ENCODE results near the gene DIS3L2.

Gene DIS3L2

DNA sequence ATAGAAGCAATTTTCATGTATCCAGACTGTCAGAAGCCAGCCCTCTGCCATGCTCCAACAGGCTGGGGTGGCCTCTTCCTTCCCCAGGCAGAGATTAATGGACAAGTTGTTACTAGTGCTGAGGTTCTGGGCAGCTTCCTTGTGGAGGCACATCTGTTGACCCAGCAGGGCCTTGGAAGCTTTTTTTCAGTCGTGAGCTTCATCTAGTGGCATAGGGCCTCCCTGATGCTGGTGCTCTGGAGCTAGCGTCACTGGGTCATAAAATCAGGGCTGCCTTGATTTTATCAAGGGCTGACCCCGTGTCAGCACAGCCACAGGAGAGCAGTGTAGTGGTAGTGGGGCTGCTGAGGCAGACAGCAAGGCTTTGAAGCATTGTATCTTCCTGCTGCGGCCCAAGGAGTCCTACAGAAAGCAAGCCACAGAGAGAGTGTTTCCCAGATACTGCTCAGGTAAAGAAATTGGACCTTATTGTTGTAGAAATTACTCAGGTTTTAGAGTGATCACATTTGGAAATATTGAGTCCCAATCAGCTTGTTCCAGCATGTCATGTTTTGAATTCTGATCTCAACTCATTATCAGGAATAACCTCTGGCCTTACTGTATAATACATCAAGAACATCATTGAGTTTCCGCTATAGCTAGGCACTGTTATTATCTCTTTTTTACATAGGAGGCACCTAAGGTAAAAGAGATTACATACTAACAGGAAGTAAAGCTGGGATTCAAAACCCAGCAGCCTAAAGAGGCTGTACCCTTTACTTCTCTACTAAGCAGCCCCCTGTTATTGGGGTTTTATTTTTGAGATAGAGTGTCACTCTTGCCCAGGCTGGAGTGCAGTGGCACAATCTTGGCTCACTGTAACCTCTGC, 324.7 kb downstream of the DIS3L2 start:
- TF ChIP-seq, protein P1, sequence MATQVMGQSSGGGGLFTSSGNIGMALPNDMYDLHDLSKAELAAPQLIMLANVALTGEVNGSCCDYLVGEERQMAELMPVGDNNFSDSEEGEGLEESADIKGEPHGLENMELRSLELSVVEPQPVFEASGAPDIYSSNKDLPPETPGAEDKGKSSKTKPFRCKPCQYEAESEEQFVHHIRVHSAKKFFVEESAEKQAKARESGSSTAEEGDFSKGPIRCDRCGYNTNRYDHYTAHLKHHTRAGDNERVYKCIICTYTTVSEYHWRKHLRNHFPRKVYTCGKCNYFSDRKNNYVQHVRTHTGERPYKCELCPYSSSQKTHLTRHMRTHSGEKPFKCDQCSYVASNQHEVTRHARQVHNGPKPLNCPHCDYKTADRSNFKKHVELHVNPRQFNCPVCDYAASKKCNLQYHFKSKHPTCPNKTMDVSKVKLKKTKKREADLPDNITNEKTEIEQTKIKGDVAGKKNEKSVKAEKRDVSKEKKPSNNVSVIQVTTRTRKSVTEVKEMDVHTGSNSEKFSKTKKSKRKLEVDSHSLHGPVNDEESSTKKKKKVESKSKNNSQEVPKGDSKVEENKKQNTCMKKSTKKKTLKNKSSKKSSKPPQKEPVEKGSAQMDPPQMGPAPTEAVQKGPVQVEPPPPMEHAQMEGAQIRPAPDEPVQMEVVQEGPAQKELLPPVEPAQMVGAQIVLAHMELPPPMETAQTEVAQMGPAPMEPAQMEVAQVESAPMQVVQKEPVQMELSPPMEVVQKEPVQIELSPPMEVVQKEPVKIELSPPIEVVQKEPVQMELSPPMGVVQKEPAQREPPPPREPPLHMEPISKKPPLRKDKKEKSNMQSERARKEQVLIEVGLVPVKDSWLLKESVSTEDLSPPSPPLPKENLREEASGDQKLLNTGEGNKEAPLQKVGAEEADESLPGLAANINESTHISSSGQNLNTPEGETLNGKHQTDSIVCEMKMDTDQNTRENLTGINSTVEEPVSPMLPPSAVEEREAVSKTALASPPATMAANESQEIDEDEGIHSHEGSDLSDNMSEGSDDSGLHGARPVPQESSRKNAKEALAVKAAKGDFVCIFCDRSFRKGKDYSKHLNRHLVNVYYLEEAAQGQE (IDR thresholded peaks at IDR 0.05; ENCODE audit: insufficient read depth in 1 of 2, low read depth in 2 of 2, low read length in 2 of 2), result no peak
- TF ChIP-seq FOXP2 (optimal IDR thresholded peaks at IDR 0.05; ENCODE audit: borderline replicate concordance, extremely low read depth, extremely low read length, insufficient read depth), result no peak
- TF ChIP-seq POLR2AphosphoS5 (IDR thresholded peaks at IDR 0.05; ENCODE audit: low read depth, low read length), result no peak
- no peak for TF ChIP-seq TAF1 (IDR thresholded peaks at IDR 0.05; ENCODE audit: borderline replicate concordance, insufficient read depth, low read length)
- no peak for TF ChIP-seq SIN3A (IDR thresholded peaks at IDR 0.05; ENCODE audit: borderline replicate concordance, insufficient read depth, low read length)

DNA sequence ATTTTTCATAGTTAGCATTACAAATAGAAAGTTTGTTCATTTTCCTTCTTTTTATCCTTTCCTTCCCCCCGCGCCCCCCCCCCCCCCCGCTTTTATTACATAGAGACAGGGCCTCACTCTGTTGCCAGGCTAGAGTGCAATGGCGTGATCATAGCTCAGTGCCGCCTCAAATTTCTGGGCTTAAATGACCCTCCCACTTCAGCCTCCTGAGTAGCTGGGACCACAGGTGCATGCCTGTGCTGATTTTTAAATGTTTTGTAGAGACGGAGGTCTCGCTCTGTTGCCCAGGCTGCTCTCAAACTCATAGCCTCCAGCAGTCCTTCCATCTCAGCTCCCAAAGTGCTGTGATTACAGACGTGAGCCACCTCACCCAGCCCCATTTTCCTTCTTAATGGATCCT, 325.8 kb downstream of the DIS3L2 start:
- TF ChIP-seq FOXP2 (optimal IDR thresholded peaks at IDR 0.05; ENCODE audit: borderline replicate concordance, extremely low read depth, extremely low read length, insufficient read depth), result no peak
- TF ChIP-seq POLR2AphosphoS5 (IDR thresholded peaks at IDR 0.05; ENCODE audit: low read depth, low read length), result no peak
- TF ChIP-seq TAF1 (IDR thresholded peaks at IDR 0.05; ENCODE audit: borderline replicate concordance, insufficient read depth, low read length), result no peak
- no peak for TF ChIP-seq SIN3A (IDR thresholded peaks at IDR 0.05; ENCODE audit: borderline replicate concordance, insufficient read depth, low read length)
- TF ChIP-seq, protein P1 (IDR thresholded peaks at IDR 0.05; ENCODE audit: insufficient read depth in 1 of 2, low read depth in 2 of 2, low read length in 2 of 2), result no peak

DNA sequence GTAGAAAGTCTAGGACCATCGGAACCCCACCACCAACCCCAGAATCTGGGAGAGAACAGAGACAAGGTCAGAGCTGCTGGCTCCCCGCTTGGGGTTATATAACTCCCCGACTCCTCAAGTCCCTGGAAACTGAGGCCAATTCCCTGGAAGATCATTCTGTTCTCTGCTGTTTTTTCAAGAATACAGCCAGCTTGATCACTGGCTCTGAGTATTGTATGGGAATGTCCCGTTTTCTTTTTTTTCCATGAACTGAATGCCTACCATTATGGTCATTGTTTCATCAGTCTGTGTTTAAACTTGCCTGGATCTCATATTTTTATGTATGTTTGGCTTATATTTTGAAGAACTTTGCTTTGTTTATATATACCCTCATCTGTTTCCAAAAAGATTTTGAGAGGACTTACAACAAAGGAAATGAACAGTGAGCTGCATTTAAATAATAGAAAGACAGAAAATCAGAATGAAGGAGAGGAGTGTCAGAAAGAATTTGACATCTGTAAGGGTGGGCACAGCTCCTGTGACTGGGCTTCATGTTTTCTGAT, 327.0 kb downstream of the DIS3L2 start:
- TF ChIP-seq FOXP2 (optimal IDR thresholded peaks at IDR 0.05; ENCODE audit: borderline replicate concordance, extremely low read depth, extremely low read length, insufficient read depth), result no peak
- TF ChIP-seq SIN3A (IDR thresholded peaks at IDR 0.05; ENCODE audit: borderline replicate concordance, insufficient read depth, low read length), result no peak
- no peak for TF ChIP-seq TAF1 (IDR thresholded peaks at IDR 0.05; ENCODE audit: borderline replicate concordance, insufficient read depth, low read length)
- no peak for TF ChIP-seq POLR2AphosphoS5 (IDR thresholded peaks at IDR 0.05; ENCODE audit: low read depth, low read length)
- TF ChIP-seq, protein P1 (IDR thresholded peaks at IDR 0.05; ENCODE audit: insufficient read depth in 1 of 2, low read depth in 2 of 2, low read length in 2 of 2), result no peak

DNA sequence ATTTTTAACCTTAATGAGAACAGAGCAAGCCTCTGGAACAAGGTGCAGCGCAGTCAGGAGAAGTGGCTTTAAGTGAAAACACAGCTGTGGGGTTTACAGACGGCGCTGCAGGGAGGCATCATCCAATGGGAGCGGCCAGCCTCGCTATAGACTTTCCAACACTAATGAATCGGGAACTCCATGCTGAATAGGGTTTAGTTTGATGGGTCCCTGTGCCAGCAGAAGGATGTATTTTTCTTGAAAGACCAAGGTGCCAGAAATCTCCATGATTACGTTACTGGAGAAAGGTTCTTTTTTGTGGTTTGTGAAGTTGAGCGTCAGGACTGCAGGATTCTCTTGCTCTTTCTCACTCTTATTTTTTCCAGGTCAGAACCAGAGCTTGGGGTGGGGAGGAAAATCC, 329.2 kb downstream of the DIS3L2 start:
- TF ChIP-seq POLR2AphosphoS5 (IDR thresholded peaks at IDR 0.05; ENCODE audit: low read depth, low read length) (no peak), FOXP2 (optimal IDR thresholded peaks at IDR 0.05; ENCODE audit: borderline replicate concordance, extremely low read depth, extremely low read length, insufficient read depth) (no peak), TAF1 (IDR thresholded peaks at IDR 0.05; ENCODE audit: borderline replicate concordance, insufficient read depth, low read length) (no peak)

DNA sequence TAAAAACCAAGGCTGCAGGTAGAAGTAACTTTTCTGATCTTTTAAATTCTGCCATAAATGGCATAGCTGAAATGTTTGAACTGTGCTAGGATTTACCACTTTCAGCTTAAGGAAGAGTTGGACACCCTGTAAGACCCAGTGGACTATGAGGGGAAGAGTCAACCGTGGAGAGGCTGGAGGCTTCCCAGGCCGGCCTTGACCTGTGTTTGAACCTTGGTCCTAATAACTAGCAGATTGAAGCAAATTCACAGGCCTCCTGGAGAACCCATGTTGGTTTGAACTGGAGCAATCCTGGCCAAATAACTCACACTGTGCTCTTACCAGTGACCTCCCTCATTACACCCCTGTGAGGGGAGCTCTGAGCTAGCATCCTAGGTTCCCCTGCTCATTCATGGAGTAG, 329.8 kb downstream of the DIS3L2 start:
- TF ChIP-seq POLR2AphosphoS5 (IDR thresholded peaks at IDR 0.05; ENCODE audit: low read depth, low read length) (no peak), SIN3A (IDR thresholded peaks at IDR 0.05; ENCODE audit: borderline replicate concordance, insufficient read depth, low read length) (no peak), TAF1 (IDR thresholded peaks at IDR 0.05; ENCODE audit: borderline replicate concordance, insufficient read depth, low read length) (no peak), FOXP2 (optimal IDR thresholded peaks at IDR 0.05; ENCODE audit: borderline replicate concordance, extremely low read depth, extremely low read length, insufficient read depth) (no peak)

Data from PFSK-1 (cell line).